ENCODE data around the gene OR4C16. TPM values are rescaled to one million over a fixed set of nuclear protein-coding genes. Genes with fewer than 3 reads are reported as not detected.

The OR4C16 gene, protein sequence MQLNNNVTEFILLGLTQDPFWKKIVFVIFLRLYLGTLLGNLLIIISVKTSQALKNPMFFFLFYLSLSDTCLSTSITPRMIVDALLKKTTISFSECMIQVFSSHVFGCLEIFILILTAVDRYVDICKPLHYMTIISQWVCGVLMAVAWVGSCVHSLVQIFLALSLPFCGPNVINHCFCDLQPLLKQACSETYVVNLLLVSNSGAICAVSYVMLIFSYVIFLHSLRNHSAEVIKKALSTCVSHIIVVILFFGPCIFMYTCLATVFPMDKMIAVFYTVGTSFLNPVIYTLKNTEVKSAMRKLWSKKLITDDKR
- not detected for total RNA-seq

DNA sequence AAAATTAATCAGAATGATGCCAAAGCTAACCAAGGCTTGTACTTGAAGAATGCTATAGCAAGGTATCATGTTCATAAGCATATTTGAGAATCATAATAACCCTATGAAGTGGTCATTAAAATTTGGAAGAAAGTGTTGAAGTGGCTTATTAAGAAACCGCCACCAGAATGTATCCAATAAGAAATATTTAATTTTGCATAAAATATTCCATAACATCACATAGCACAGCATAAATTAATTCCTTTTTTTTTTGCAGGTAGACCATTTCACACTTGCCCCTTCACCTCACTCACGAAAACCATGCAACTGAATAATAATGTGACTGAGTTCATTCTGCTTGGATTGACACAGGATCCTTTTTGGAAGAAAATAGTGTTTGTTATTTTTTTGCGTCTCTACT lies at the start of gene OR4C16:
OR4C16 (plus strand) TSS at position 301 of the 400 bp plus-strand sequence; CDS start at position 301, 0 bp downstream.
- no peak for DNase-seq (ENCODE audit: low spot score)
- ATAC-seq (ENCODE audit: low FRiP score): no peak
- TF ChIP-seq, protein P1, sequence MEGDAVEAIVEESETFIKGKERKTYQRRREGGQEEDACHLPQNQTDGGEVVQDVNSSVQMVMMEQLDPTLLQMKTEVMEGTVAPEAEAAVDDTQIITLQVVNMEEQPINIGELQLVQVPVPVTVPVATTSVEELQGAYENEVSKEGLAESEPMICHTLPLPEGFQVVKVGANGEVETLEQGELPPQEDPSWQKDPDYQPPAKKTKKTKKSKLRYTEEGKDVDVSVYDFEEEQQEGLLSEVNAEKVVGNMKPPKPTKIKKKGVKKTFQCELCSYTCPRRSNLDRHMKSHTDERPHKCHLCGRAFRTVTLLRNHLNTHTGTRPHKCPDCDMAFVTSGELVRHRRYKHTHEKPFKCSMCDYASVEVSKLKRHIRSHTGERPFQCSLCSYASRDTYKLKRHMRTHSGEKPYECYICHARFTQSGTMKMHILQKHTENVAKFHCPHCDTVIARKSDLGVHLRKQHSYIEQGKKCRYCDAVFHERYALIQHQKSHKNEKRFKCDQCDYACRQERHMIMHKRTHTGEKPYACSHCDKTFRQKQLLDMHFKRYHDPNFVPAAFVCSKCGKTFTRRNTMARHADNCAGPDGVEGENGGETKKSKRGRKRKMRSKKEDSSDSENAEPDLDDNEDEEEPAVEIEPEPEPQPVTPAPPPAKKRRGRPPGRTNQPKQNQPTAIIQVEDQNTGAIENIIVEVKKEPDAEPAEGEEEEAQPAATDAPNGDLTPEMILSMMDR (IDR thresholded peaks at IDR 0.05): no peak

DNA sequence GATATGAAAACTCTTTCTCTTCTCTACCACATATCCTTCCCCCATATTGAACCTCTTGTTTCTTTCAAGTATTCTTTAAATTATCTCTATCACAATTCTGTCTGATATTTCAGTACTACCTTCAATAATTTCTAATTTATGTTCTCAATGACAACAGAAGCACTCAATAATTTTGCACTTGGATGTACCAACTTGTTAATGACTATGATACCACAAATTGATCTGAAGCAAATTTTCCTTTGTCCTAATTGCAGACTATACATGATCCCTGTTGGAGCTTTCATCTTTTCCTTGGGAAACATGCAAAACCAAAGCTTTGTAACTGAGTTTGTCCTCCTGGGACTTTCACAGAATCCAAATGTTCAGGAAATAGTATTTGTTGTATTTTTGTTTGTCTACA lies 17.8 kb upstream of the OR4C16 start, which contains the start of gene OR4C15:
OR4C15 (plus strand) TSS at position 301 of the 400 bp plus-strand sequence; CDS start at position 301, 0 bp downstream.
- no peak for DNase-seq (ENCODE audit: low spot score)
- TF ChIP-seq, protein P1 (IDR thresholded peaks at IDR 0.05): no peak
- no peak for ATAC-seq (ENCODE audit: low FRiP score)

DNA sequence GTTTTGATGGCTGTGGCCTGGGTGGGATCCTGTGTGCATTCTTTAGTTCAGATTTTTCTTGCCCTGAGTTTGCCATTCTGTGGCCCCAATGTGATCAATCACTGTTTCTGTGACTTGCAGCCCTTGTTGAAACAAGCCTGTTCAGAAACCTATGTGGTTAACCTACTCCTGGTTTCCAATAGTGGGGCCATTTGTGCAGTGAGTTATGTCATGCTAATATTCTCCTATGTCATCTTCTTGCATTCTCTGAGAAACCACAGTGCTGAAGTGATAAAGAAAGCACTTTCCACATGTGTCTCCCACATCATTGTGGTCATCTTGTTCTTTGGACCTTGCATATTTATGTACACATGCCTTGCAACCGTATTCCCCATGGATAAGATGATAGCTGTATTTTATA lies 620 bp downstream of the OR4C16 start:
- ATAC-seq (ENCODE audit: low FRiP score): no peak
- TF ChIP-seq, protein P1 (IDR thresholded peaks at IDR 0.05): no peak
- no peak for DNase-seq (ENCODE audit: low spot score)

DNA sequence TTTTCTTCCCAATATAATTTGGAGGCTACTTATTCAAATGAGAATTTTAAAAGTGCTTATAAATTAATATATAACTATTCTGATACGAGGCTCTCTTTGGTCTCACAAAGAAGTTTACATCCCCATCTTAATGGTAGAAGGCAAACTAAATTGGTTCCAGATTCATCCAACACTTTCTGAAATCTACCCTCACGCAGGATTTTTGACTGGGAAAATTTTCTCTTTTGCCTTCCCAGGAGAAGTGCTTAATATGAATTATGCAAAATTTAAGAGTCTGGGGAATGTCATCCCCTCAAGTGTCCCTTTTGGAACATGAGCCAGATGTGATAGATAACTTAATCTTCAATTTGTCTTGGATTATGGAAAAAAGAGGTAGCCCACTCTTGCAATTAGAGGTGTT lies 35.6 kb downstream of the OR4C16 start, which contains the start of gene OR4C11:
OR4C11 (minus strand) TSS at position 101 of the 400 bp plus-strand sequence. CDS start 3,272 bp downstream, outside the sequence.
- no peak for ATAC-seq (ENCODE audit: low FRiP score)
- TF ChIP-seq, protein P1 (IDR thresholded peaks at IDR 0.05): no peak
- DNase-seq (ENCODE audit: low spot score): no peak

Other genes starting within 250 kb of the OR4C16 start
- gene OR4A16, start 228.9 kb upstream of the OR4C16 start, total RNA-seq: not detected
- not detected for gene OR4A15, start 204.2 kb upstream of the OR4C16 start, total RNA-seq
- gene OR4C15, start 17.7 kb upstream of the OR4C16 start, total RNA-seq: not detected
- not detected for gene OR4C11, start 35.5 kb downstream of the OR4C16 start, total RNA-seq
- gene OR4P4, start 63.0 kb downstream of the OR4C16 start, total RNA-seq: not detected
- gene OR4S2, start 76.2 kb downstream of the OR4C16 start, total RNA-seq: not detected
- gene OR4C6, start 90.1 kb downstream of the OR4C16 start, total RNA-seq: not detected
- gene OR5D13, start 201.3 kb downstream of the OR4C16 start, total RNA-seq: not detected
- not detected for gene OR5D14, start 223.4 kb downstream of the OR4C16 start, total RNA-seq
- not detected for gene OR5L1, start 239.2 kb downstream of the OR4C16 start, total RNA-seq
- gene OR5D18, start 247.5 kb downstream of the OR4C16 start, total RNA-seq: not detected